Measurements from ENCODE around the gene ZNF467.

DNA sequence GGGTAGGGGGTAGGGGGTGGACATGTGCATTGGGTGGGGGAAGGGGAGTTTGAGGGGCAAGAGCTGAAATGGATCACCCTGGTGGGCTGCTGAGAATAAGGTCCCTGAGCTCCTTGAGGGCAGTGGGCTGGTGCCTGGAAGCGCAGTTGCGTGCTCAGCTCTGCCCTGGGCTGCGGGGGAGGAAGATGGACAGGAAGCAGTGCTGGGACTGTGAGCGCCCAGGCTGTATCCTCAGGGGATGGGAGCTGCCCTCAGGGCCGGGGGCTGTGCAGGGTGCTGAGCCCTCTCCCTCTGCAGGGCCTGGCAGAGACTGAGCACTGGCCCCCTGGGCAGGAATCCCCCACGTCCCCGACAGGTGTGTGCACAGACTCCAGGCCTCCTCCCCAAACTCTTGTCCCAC is 24.4 kb upstream of the ZNF467 start:
- no peak for TF ChIP-seq EZH2 (IDR thresholded peaks at IDR 0.05; ENCODE audit: borderline replicate concordance, insufficient read depth, low read depth, low read length, poor library complexity, severe bottlenecking)
- TF ChIP-seq, protein P1, sequence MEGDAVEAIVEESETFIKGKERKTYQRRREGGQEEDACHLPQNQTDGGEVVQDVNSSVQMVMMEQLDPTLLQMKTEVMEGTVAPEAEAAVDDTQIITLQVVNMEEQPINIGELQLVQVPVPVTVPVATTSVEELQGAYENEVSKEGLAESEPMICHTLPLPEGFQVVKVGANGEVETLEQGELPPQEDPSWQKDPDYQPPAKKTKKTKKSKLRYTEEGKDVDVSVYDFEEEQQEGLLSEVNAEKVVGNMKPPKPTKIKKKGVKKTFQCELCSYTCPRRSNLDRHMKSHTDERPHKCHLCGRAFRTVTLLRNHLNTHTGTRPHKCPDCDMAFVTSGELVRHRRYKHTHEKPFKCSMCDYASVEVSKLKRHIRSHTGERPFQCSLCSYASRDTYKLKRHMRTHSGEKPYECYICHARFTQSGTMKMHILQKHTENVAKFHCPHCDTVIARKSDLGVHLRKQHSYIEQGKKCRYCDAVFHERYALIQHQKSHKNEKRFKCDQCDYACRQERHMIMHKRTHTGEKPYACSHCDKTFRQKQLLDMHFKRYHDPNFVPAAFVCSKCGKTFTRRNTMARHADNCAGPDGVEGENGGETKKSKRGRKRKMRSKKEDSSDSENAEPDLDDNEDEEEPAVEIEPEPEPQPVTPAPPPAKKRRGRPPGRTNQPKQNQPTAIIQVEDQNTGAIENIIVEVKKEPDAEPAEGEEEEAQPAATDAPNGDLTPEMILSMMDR (IDR thresholded peaks at IDR 0.05), result no peak

Data from B cell (primary cell).